RPMI7951 (cell line): ENCODE results near the gene C5orf34. TPM values are rescaled to one million over a fixed set of nuclear protein-coding genes. Genes with fewer than 3 reads are reported as not detected.

Experiments used
- total RNA-seq: library from RNA; depleted of rRNA; stranded (reverse); fragments of >200 nt; shearing (Covaris generic); gene quantifications from 2 replicates; pipeline ENCODE4 v1.2.3, GENCODE V29; 2014; rRNA removed

The C5orf34 gene
- total RNA-seq, 1 experiment from 2014 or later, result 20.3 TPM

Other genes starting within 250 kb of the C5orf34 start
- gene HMGCS1, start 201.7 kb downstream of the C5orf34 start, total RNA-seq, result 17.6 and 18.9 TPM in 2 replicates
- 8.8 and 12.8 TPM in 2 replicates for gene CCL28, start 102.8 kb downstream of the C5orf34 start, total RNA-seq
- gene TMEM267, start 31.3 kb downstream of the C5orf34 start, total RNA-seq, result 10.3 and 17.8 TPM in 2 replicates
- gene PAIP1, start 41.9 kb upstream of the C5orf34 start, total RNA-seq, result 114 and 123 TPM in 2 replicates
- gene NNT, start 88.0 kb upstream of the C5orf34 start, total RNA-seq, result 35.2 and 44.0 TPM in 2 replicates